ENCODE measurements around the gene TAS2R38. TPM values are rescaled to one million over a fixed set of nuclear protein-coding genes. Genes with fewer than 3 reads are reported as not detected.

The TAS2R38 gene
- total RNA-seq, 1 experiment from 2014 or later, result not detected

DNA sequence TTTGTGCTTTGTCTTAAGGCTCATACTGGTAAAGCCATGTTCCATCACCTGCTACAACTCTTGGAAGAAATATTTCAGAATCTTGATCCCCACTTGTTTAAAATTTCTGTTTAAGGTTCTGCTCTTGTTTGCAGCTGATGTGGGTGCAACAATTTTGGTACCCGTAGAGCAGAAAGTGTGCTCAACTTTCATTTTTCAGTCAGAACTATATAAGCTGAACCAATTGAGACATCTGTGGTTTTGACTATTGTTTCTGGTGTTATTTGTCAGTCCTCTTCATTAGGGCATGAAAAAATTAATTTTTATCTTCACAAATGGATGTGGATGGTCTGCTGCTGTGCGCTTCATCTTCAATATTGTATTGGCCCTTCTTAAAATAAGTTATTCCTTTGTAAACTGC is 33.0 kb upstream of the TAS2R38 start:
- H4K5ac ChIP-seq (ENCODE audit: insufficient read length, low read depth, low read length), result no peak overlapping the region

More for the DNA sequence above, 33.0 kb upstream of the TAS2R38 start:
- Histone ChIP-seq H2AFZ (ENCODE audit: low read length) (no peak overlapping the region), H2BK5ac (ENCODE audit: insufficient read length, low read length) (no peak overlapping the region), H3K79me2 (ENCODE audit: insufficient read depth, low read length) (no peaks in the 10 kb centered on the region), H3K4me2 (ENCODE audit: insufficient read depth, insufficient read length, low read length) (no peak overlapping the region), H3K27me3 (ENCODE audit: insufficient read depth, low read length) (no peaks in the 10 kb centered on the region), H2BK120ac (ENCODE audit: low read depth, low read length, poor library complexity, severe bottlenecking) (no peak overlapping the region), H3K4me1 (ENCODE audit: insufficient read depth, low read length) (no peaks in the 10 kb centered on the region), H3K23me2 (ENCODE audit: insufficient read length, low read depth, low read length, poor library complexity, severe bottlenecking) (no peaks in the 10 kb centered on the region), H3K9me3 (ENCODE audit: control insufficient read depth, low read depth, low read length) (no peaks in the 10 kb centered on the region), H2BK12ac (ENCODE audit: insufficient read length, low read depth, low read length) (no peak overlapping the region), H4K20me1 (ENCODE audit: control insufficient read depth, insufficient read depth, insufficient read length) (no peaks in the 10 kb centered on the region), H3K9ac (ENCODE audit: extremely low read depth, insufficient read length, low read length) (no peak overlapping the region), H3K56ac (ENCODE audit: insufficient read length, low read depth, low read length) (no peak overlapping the region), H2BK20ac (ENCODE audit: low read depth, low read length, poor library complexity, severe bottlenecking) (no peak overlapping the region), H3K4ac (ENCODE audit: low read depth, low read length) (no peak overlapping the region), H4K8ac (replicated peaks; ENCODE audit: insufficient read length, low read depth, low read length) (no peak overlapping the region), H3T11ph (ENCODE audit: low read length) (no peak overlapping the region), H3K79me1 (ENCODE audit: insufficient read depth, low read depth, low read length, poor library complexity, severe bottlenecking) (no peaks in the 10 kb centered on the region), H3K14ac (ENCODE audit: insufficient read depth, low read length) (no peak overlapping the region), H3K27ac (ENCODE audit: insufficient read length, low read depth, low read length) (no peak overlapping the region), H4K91ac (ENCODE audit: insufficient read length, low read depth, low read length) (no peak overlapping the region), H2BK15ac (ENCODE audit: low read depth, low read length) (no peak overlapping the region), H2AK5ac (ENCODE audit: insufficient read length, low read length) (no peak overlapping the region), H3K23ac (ENCODE audit: insufficient read length, low read depth, low read length) (no peak overlapping the region), H3K18ac (ENCODE audit: insufficient read length, low read depth, low read length) (no peak overlapping the region)
- TF ChIP-seq, protein P1, sequence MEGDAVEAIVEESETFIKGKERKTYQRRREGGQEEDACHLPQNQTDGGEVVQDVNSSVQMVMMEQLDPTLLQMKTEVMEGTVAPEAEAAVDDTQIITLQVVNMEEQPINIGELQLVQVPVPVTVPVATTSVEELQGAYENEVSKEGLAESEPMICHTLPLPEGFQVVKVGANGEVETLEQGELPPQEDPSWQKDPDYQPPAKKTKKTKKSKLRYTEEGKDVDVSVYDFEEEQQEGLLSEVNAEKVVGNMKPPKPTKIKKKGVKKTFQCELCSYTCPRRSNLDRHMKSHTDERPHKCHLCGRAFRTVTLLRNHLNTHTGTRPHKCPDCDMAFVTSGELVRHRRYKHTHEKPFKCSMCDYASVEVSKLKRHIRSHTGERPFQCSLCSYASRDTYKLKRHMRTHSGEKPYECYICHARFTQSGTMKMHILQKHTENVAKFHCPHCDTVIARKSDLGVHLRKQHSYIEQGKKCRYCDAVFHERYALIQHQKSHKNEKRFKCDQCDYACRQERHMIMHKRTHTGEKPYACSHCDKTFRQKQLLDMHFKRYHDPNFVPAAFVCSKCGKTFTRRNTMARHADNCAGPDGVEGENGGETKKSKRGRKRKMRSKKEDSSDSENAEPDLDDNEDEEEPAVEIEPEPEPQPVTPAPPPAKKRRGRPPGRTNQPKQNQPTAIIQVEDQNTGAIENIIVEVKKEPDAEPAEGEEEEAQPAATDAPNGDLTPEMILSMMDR (conservative IDR thresholded peaks at IDR 0.05), result no peak
- WGBS (ENCODE audit: extremely low coverage, insufficient read length, low lambda C conversion rate), result no CpG with 5 or more reads among the region's 2 CpGs
- no peaks in the 10 kb centered on the region for H3K9me3 Mint-ChIP-seq
- DNase-seq, result no peak
- H3K4me3 Mint-ChIP-seq, result no peak overlapping the region
- H3K36me3 Mint-ChIP-seq (ENCODE audit: insufficient read depth in 1 of 3, low read depth in 3 of 3), result no peaks in the 10 kb centered on the region
- H3K27ac Mint-ChIP-seq, result no peak overlapping the region
- no peaks in the 10 kb centered on the region; the same call in 1 of the 2 replicates for H3K27me3 Mint-ChIP-seq (ENCODE audit: low read depth)
- no peaks in the 10 kb centered on the region for H3K4me1 Mint-ChIP-seq

Measured in H9 (cell line).